ENCODE measurements around the gene LTK.

Gene LTK

GRCh38 chr15:41513506-41514227 lies at the start of gene LTK:
TSS of gene LTK (minus strand) at chr15:41513827. CDS start at chr15:41513709, 118 bp downstream.
- DNase-seq = no peak

GRCh38 chr15:41562784-41563198 lies 49.2 kb upstream of the LTK start:
- DNase-seq = no peak

- no peak for DNase-seq
Measured at GRCh38 chr15:41562244-41562643, 48.6 kb upstream of the LTK start.

- no peak for DNase-seq
Measured at GRCh38 chr15:41561777-41562145, 48.1 kb upstream of the LTK start.

GRCh38 chr15:41561104-41561776 lies 47.6 kb upstream of the LTK start:
- DNase-seq = no peak

- DNase-seq = no peak
Measured at GRCh38 chr15:41560572-41560874, 46.9 kb upstream of the LTK start.

GRCh38 chr15:41559239-41559782 lies 45.7 kb upstream of the LTK start:
- DNase-seq = no peak

GRCh38 chr15:41558400-41559238 lies 45.0 kb upstream of the LTK start, which contains the start of gene TYRO3:
TSS of gene TYRO3 (plus strand) at chr15:41559212. CDS start at chr15:41559258, 46 bp downstream.
- peak; percentile 81 for DNase-seq

- peak; percentile 74 for DNase-seq
Measured at GRCh38 chr15:41557673-41558399, 44.2 kb upstream of the LTK start.

GRCh38 chr15:41556677-41557076 lies 43.0 kb upstream of the LTK start:
- no peak for DNase-seq

- no peak for DNase-seq
Measured at GRCh38 chr15:41554915-41555314, 41.3 kb upstream of the LTK start.

- no peak for DNase-seq
Measured at GRCh38 chr15:41554343-41554742, 40.7 kb upstream of the LTK start.

GRCh38 chr15:41553731-41554130 lies 40.1 kb upstream of the LTK start:
- no peak for DNase-seq

- no peak for DNase-seq
Measured at GRCh38 chr15:41550066-41550775, 36.6 kb upstream of the LTK start.

GRCh38 chr15:41546851-41547786 lies 33.5 kb upstream of the LTK start:
- no peak for DNase-seq

- DNase-seq = no peak
Measured at GRCh38 chr15:41545218-41545617, 31.6 kb upstream of the LTK start.

GRCh38 chr15:41544650-41545015 lies 31.0 kb upstream of the LTK start:
- DNase-seq = no peak

- DNase-seq = no peak
Measured at GRCh38 chr15:41543521-41543870, 29.9 kb upstream of the LTK start.

GRCh38 chr15:41536866-41537265 lies 23.2 kb upstream of the LTK start:
- DNase-seq = no peak

GRCh38 chr15:41535544-41535943 lies 21.9 kb upstream of the LTK start:
- DNase-seq = no peak

GRCh38 chr15:41530363-41530956 lies 16.8 kb upstream of the LTK start:
- DNase-seq = no peak
